Loucy (cell line): ENCODE measurements around the gene DOCK9.
"Not testable (repeated sequence)": the region's sequence is repeated elsewhere in the genome, so short reads cannot be mapped to it uniquely, and the experiment has no call there.

Source experiments
- H2AFZ ChIP-seq: fragments of 200-600 bp; sonication (generic); 2 replicates; pipeline ENCODE4 v1.6.0; 2016; ENCODE audit warnings: antibody characterized with exemption, mild to moderate bottlenecking, low read length, moderate library complexity
- H3F3A ChIP-seq: fragments of 200-600 bp; 2 replicates; pipeline ENCODE4 v1.6.0; 2016; ENCODE audit warnings: antibody characterized with exemption, low read depth, mild to moderate bottlenecking
- H3K27me3 ChIP-seq: fragments of 200-600 bp; sonication (generic); 2 replicates; pipeline ENCODE4 v1.6.1; 2014; ENCODE audit warnings: low read length, mild to moderate bottlenecking; ENCODE audit not compliant: insufficient read depth, poor library complexity, severe bottlenecking
- H3K36me3 ChIP-seq: fragments of 200-600 bp; sonication (generic); 2 replicates; pipeline ENCODE4 v1.6.1; 2016; ENCODE audit warnings: low read length; ENCODE audit not compliant: insufficient read depth
- H3K4me1 ChIP-seq: fragments of 200-600 bp; sonication (generic); 2 replicates; pipeline ENCODE4 v1.5.1; 2014; ENCODE audit warnings: low read length, mild to moderate bottlenecking; ENCODE audit not compliant: insufficient read depth, poor library complexity, severe bottlenecking
- H3K4me2 ChIP-seq: fragments of 200-600 bp; sonication (generic); 2 replicates; pipeline ENCODE4 v1.6.0; 2014; ENCODE audit warnings: antibody characterized with exemption, low read length, low read depth, mild to moderate bottlenecking; ENCODE audit not compliant: poor library complexity, severe bottlenecking
- H3K4me3 ChIP-seq: fragments of 200-600 bp; sonication (generic); 2 replicates; pipeline ENCODE4 v1.5.1; 2014; ENCODE audit warnings: low read length, mild to moderate bottlenecking, mixed read lengths; ENCODE audit not compliant: poor library complexity, severe bottlenecking
- H3K79me2 ChIP-seq: fragments of 200-600 bp; sonication (generic); 2 replicates; pipeline ENCODE4 v1.6.1; 2014; ENCODE audit warnings: low read length; ENCODE audit not compliant: insufficient read depth
- H3K9ac ChIP-seq: fragments of 200-600 bp; sonication (generic); 2 replicates; pipeline ENCODE4 v1.6.0; 2014; ENCODE audit warnings: mild to moderate bottlenecking, low read depth, low read length, moderate library complexity; ENCODE audit not compliant: poor library complexity, severe bottlenecking
- H3K9me2 ChIP-seq: fragments of 200-600 bp; sonication (generic); replicated peaks from 2 replicates; pipeline ENCODE4 v1.6.1; 2016; ENCODE audit warnings: low read depth, low read length, mixed read lengths
- H3K9me3 ChIP-seq: fragments of 200-600 bp; sonication (generic); 2 replicates; pipeline ENCODE4 v1.6.1; 2014; ENCODE audit warnings: mild to moderate bottlenecking, antibody characterized with exemption, low read length, low read depth; ENCODE audit not compliant: insufficient read depth
- H4K20me1 ChIP-seq: fragments of 200-600 bp; sonication (generic); 2 replicates; pipeline ENCODE4 v1.6.0; 2014; ENCODE audit warnings: antibody characterized with exemption, low read length, mild to moderate bottlenecking; ENCODE audit not compliant: insufficient read depth, poor library complexity, severe bottlenecking
- EZH2phosphoT487 ChIP-seq: fragments of 200-600 bp; IDR thresholded peaks from 2 replicates; pipeline ENCODE4 v1.6.1; 2018; ENCODE audit warnings: antibody characterized with exemption, mild to moderate bottlenecking, moderate library complexity, borderline replicate concordance
- TF ChIP-seq, protein P1 (sequence below): fragments of 200-600 bp; sonication (generic); conservative IDR thresholded peaks from 2 replicates; pipeline ENCODE4 v1.5.1; 2014; ENCODE audit warnings: mild to moderate bottlenecking, antibody characterized with exemption, low read length

DOCK9 gene

GRCh38 chr13:98755729-98756128 lies 222.1 kb downstream of the DOCK9 start:
- no peaks in the 10 kb centered on the region for H3K36me3 ChIP-seq
- no peaks in the 10 kb centered on the region for H3F3A ChIP-seq
- no peaks in the 10 kb centered on the region for H3K79me2 ChIP-seq
- no peaks in the 10 kb centered on the region for H3K9me2 ChIP-seq
- H3K9me3 ChIP-seq: no peaks in the 10 kb centered on the region
- no peaks in the 10 kb centered on the region for H4K20me1 ChIP-seq
- no peaks in the 10 kb centered on the region for H3K27me3 ChIP-seq
- H3K4me2 ChIP-seq: no peak overlapping the region
- no peak overlapping the region for H2AFZ ChIP-seq
- TF ChIP-seq, protein P1, sequence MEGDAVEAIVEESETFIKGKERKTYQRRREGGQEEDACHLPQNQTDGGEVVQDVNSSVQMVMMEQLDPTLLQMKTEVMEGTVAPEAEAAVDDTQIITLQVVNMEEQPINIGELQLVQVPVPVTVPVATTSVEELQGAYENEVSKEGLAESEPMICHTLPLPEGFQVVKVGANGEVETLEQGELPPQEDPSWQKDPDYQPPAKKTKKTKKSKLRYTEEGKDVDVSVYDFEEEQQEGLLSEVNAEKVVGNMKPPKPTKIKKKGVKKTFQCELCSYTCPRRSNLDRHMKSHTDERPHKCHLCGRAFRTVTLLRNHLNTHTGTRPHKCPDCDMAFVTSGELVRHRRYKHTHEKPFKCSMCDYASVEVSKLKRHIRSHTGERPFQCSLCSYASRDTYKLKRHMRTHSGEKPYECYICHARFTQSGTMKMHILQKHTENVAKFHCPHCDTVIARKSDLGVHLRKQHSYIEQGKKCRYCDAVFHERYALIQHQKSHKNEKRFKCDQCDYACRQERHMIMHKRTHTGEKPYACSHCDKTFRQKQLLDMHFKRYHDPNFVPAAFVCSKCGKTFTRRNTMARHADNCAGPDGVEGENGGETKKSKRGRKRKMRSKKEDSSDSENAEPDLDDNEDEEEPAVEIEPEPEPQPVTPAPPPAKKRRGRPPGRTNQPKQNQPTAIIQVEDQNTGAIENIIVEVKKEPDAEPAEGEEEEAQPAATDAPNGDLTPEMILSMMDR: no peak
- no peak for TF ChIP-seq EZH2phosphoT487
- no peak overlapping the region for H3K9ac ChIP-seq
- no peaks in the 10 kb centered on the region for H3K4me1 ChIP-seq
- H3K4me3 ChIP-seq: no peak overlapping the region

DNA sequence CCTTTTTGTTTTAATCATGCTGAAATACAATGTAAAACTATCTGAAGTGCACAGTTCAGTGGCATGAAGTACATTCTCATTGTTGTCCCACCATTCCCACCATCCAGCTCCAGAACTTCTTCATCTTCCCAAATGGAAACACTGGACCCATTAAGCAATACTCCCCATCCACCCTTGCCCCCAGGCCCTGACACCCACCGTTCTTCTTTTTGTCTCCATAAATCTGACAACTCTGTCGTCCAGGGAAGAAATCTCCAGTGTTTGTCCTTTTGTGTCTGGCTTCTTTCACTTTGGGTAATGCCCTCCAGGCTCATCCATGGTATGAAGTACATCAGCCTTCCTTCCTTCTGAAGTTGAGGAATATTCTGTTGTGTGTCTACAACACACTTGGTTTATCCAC lies 222.7 kb downstream of the DOCK9 start:
- no peak overlapping the region for H3K9ac ChIP-seq
- no peaks in the 10 kb centered on the region for H3K79me2 ChIP-seq
- no peaks in the 10 kb centered on the region for H3K9me2 ChIP-seq
- TF ChIP-seq, protein P1: no peak
- no peaks in the 10 kb centered on the region for H3K9me3 ChIP-seq
- no peaks in the 10 kb centered on the region for H3K27me3 ChIP-seq
- no peaks in the 10 kb centered on the region for H3F3A ChIP-seq
- H4K20me1 ChIP-seq: no peaks in the 10 kb centered on the region
- no peak overlapping the region for H2AFZ ChIP-seq
- H3K4me2 ChIP-seq: no peak overlapping the region
- no peaks in the 10 kb centered on the region for H3K4me1 ChIP-seq
- no peaks in the 10 kb centered on the region for H3K36me3 ChIP-seq
- no peak overlapping the region for H3K4me3 ChIP-seq

DNA sequence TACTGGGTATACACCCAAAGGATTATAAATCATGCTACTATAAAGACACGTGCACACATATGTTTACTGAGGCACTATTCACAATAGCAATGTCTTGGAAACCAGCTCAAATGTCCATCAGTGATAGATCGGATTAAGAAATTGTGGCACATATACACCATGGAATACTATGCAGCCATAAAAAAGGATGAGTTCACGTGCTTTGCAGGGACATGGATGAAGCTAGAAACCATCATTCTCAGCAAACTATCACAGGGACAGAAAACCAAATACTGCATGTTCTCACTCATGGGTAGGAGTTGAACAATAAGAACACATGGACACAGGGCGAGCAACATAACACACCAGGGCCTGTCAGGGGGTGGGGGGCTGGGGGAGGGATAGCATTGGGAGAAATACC lies 223.4 kb downstream of the DOCK9 start:
- H3K4me3 ChIP-seq, H2AFZ ChIP-seq, H3F3A ChIP-seq, H3K79me2 ChIP-seq, H4K20me1 ChIP-seq, H3K9me3 ChIP-seq, H3K4me1 ChIP-seq, H3K9me2 ChIP-seq, H3K9ac ChIP-seq, H3K4me2 ChIP-seq, H3K36me3 ChIP-seq, H3K27me3 ChIP-seq: not testable (repeated sequence)

- Histone ChIP-seq H3K9ac (no peak within 1 kb of the TSS), H3K9me2 (no peaks in the 10 kb centered on the region), H3K79me2 (no peaks in the 10 kb centered on the region), H3K4me3 (no peak within 1 kb of the TSS), H4K20me1 (no peaks in the 10 kb centered on the region), H3K27me3 (no peaks in the 10 kb centered on the region), H3K4me2 (no peak within 1 kb of the TSS), H3K9me3 (no peaks in the 10 kb centered on the region), H3K4me1 (no peaks in the 10 kb centered on the region), H2AFZ (no peak within 1 kb of the TSS), H3F3A (no peaks in the 10 kb centered on the region), H3K36me3 (no peaks in the 10 kb centered on the region)
- TF ChIP-seq EZH2phosphoT487: no peak
Observed at GRCh38 chr13:98752467-98753290, 225.2 kb downstream of the DOCK9 start, which contains the start of gene SLC15A1. TSS of gene SLC15A1 (minus strand) at chr13:98752672. CDS start at chr13:98752598, 74 bp downstream.
